Measurements from ENCODE around the gene SSNA1. TPM values are rescaled to one million over a fixed set of nuclear protein-coding genes. Genes with fewer than 3 reads are reported as not detected.

SSNA1 gene
- total RNA-seq, 1 experiment from 2014 or later = 115 TPM

GRCh38 chr9:137219757-137220316 is 31.4 kb downstream of the SSNA1 start:
- no peak for DNase-seq (ENCODE audit: low read depth)

GRCh38 chr9:137220317-137221094 is 32.0 kb downstream of the SSNA1 start:
- no peak for DNase-seq (ENCODE audit: low read depth)

GRCh38 chr9:137221095-137221505 is 32.6 kb downstream of the SSNA1 start:
- DNase-seq (ENCODE audit: low read depth) = no peak

GRCh38 chr9:137221506-137222111 is 33.1 kb downstream of the SSNA1 start:
- DNase-seq (ENCODE audit: low read depth) = no peak

- DNase-seq (ENCODE audit: low read depth) = no peak
These were observed 34.0 kb downstream of the SSNA1 start, which contains the start of gene RNF208 for GRCh38 chr9:137222190-137223077. RNF208 (minus strand) TSS chr9:137222240; CDS start chr9:137221212, 1,028 bp downstream.

DNA sequence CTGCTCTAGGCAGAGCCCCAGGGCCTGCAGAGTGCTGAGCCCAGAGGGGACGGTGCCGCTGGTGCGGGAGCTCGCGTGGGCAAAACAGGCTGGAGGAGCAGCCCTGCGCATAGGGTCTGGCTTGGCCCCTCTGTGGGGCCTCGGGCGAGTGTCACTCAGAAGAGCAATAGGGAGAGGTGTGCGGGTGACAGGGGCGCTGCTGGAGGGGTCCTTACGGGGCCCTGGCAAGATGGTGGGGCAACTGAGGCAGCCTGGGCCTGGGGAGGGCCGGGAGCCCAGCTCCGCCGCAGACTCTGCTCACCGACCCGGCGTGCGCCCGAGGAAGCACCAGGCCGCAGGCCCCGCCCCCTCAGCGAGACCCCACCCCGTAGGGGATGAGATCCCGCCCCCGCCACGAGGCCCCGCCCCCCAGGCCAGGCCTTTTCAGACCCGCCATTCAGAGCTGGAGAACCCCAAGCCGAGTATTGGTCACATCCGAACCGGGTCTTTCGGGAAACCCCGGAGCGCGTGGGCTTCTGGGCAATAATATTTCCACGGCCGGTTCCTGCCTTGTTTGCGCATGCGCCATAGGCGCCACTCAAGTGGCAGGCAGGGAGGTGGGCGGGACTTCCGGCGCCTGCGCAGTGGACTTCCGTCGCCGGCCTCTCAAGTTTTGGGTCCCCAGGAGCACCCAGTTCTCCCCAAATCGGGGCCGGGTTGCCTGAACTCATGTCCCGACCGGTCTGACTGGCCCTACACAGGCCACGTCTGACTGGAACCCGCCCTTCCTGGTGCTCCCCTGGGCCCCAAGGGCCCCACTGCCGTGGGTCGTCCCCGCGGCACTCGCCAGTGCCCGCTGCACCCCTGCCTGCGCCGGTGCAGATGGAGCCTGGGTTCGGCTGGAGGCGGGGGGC is 34.8 kb downstream of the SSNA1 start:
- peak; percentile 97 for DNase-seq (ENCODE audit: low read depth)

- peak; percentile 62 for DNase-seq (ENCODE audit: low read depth)
These were observed 36.6 kb downstream of the SSNA1 start, which contains the start of gene CYSRT1 for GRCh38 chr9:137224830-137225694. CYSRT1 (plus strand) TSS chr9:137225174; CDS start chr9:137225622, 448 bp downstream.

DNA sequence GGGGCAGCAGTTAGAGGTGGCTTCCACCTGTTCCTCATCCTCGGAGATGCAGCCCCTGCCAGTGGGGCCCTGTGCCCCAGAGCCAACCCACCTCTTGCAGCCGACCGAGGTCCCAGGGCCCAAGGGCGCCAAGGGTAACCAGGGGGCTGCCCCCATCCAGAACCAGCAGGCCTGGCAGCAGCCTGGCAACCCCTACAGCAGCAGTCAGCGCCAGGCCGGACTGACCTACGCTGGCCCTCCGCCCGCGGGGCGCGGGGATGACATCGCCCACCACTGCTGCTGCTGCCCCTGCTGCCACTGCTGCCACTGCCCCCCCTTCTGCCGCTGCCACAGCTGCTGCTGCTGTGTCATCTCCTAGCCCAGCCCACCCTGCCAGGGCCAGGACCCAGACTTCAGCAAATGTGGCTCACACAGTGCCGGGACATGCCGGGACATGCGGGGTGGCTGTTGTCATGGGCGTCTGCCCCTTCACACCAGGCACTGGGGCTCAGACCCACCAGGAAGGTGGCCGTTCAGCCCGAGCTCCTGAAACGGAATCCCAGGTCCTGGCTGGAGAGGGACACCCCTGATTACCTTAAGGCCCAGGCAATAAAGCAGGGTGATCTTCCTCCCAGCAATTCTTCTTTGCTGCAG is 37.3 kb downstream of the SSNA1 start:
- DNase-seq (ENCODE audit: low read depth) = no peak

- DNase-seq (ENCODE audit: low read depth) = peak; percentile 27
These were observed 38.0 kb downstream of the SSNA1 start for GRCh38 chr9:137226338-137227053.

GRCh38 chr9:137227054-137227852 is 38.8 kb downstream of the SSNA1 start, which contains the start of gene RNF224:
RNF224 (plus strand) TSS chr9:137227502; CDS start chr9:137228336, 834 bp downstream.
- peak; percentile 67 for DNase-seq (ENCODE audit: low read depth)

DNA sequence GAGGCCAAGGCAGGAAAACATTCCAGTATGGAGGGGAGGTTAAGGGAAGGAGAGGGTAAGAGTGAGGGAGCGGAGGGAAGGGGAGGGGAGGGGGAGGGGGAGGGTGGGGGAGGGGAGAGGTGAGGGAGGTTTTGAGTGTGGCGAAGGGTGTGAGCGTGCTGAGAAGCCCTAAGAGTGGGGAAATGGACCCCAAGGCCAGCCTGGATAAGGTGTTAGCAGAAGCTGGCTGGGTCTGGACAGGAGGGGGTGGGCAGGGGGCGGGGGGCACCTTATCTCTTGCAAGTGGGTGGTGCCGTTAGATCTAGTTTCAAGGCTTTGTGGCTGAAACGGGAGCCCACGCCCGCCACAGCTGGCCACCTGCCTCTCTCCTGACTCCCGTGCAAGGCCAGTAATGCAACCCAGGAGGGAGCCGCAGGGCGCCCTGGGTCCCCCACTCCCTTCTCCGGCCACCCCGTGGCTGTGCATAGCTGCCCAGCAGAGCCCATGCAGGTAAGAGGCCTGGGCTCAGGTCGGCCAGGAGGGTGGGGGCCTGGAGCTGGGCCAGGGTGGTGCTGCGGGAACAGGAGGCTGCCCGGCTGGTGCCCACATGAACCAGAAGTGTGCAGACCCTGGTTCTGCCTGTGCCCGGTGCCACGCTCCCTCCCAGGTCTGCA is 39.5 kb downstream of the SSNA1 start:
- no peak for DNase-seq (ENCODE audit: low read depth)

DNA sequence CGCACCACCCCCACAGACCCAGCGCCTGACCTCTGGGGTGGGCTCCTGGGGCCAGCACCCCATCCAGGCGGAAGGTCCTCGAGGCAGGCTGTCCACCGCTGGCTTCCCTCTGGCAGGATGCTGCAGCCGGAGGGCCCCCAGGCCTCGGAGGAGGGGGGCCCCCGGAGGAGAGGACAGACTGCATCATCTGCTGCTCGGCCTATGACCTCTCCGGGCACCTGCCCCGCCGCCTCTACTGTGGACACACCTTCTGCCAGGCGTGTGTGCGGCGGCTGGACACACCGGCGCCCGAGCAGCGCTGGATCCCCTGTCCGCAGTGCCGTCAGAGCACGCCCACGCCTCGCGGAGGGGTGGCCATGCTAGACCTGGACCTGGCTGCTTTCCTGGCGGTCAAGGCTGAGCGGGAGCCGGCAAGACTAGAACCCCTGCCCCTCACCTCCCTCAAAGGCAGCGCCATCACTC is 40.1 kb downstream of the SSNA1 start:
- DNase-seq (ENCODE audit: low read depth) = no peak

DNA sequence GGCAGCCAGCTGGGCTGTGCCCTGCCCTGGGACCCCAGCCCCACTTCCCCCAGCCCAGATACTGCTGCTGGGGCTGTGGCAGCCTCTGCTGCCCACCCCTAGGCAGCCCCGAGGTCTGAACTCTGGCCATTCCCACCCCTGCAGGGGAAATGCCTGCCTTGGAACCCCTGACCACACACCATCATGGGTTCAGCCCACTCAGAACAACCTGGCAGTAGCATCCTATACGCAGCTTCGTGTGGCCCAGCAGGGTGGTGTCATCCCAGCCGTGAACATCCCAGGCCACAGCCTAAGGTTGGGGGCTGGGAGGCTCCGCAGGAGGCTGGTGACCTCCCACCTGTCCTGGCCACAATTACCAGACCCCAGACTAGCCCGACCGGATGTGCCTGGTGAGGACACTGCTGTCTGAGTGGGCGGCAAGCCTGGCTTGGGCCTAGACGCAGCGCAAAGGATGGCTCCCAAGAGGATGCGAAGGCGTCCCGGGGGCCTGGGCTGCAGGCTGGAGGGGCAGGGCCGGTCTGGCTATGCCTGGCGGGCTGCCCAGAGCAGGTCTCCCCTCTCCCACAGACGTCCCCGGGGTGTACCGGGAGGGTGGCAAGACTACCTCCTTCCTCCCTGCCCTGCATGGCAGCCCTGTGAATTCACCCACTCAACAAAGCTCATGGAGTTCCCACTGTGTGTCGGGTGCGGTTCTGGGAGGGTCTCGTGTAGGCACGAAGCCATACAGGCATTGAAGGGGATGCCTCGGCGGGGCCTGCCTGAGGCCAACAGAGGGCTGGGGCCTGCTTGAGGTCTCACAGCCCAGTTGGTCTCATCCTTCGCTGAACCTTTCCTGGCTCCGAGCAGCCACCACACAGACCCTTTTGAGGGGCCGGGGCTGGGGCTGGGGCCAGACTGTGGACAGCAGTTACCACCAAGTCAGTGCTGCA is 40.8 kb downstream of the SSNA1 start:
- no peak for DNase-seq (ENCODE audit: low read depth)

- DNase-seq (ENCODE audit: low read depth) = no peak
These were observed 41.6 kb downstream of the SSNA1 start for GRCh38 chr9:137229903-137230704.

Data from LHCN-M2 (cell line).